T-helper 9 cell (primary cell): ENCODE data around the gene EPSTI1.
"Not testable (repeated sequence)": the region's sequence is repeated elsewhere in the genome, so short reads cannot be mapped to it uniquely, and the experiment has no call there.

Source experiments
- DNase-seq: peaks from one replicate; pipeline ENCODE4 v3.0.0-alpha.2; 2020

The EPSTI1 gene

GRCh38 chr13:43005460-43006236, 13.6 kb upstream of the EPSTI1 start:
- no peak for DNase-seq

DNA sequence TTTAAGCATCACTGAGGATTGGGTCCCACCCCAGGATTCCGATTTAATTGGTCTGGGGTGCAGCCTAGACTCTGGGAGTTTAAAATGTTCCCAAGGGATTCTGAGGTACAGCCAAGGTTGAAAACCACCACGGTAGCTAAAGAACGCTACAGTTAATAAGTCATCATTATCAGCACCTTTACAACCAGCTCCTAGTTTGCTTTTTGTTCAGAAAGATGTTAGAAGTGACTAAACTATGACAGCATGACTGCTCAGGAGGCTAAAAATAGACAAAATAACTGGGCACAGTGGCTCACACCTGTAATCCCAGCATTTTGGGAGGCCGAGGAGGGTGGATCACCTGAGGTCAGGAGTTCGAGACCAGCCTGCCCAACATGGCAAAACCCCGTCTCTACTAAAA, 11.7 kb upstream of the EPSTI1 start:
- DNase-seq = no peak

GRCh38 chr13:43003010-43003409, 11.0 kb upstream of the EPSTI1 start:
- no peak for DNase-seq

DNA sequence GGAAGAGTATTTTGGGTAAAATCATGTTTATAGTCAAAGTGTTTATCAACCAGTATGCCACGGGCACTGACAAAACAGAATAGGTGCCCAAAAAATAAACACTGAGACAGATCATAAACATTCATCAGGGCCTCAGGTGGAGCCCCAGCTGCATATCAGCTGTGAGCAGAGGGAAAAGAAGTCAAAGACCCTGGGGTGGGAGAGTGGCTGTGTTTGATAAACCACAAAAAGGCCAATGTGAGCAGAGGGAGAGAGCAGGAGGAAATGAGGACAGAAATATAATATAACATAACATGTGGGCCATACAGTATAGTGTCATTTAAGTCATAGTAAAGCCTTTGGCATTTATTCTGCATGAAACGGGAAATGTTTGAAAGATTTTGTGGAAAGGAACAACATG, 10.0 kb upstream of the EPSTI1 start:
- no peak for DNase-seq

DNA sequence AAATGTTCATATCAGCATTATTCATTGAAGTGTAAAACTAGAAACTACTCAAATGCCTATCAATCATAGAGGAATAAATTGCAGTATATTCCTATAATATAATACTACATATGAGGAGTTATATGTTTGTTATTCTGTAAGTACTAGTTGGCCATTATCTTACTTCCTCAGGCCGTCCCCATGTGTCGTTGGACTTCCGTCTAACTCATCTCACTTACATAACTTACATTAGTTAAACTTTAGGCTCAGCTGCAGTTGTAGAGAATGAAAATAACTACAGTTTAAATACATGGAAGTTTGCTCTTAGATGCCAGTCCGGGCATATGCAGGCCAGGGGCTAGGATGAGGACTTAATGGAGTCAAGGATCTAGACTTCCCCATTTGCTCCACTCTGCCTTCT, 8.6 kb upstream of the EPSTI1 start:
- no peak for DNase-seq

GRCh38 chr13:42999491-42999890, 7.5 kb upstream of the EPSTI1 start:
- DNase-seq = no peak

- DNase-seq = no peak
These were observed 5.3 kb upstream of the EPSTI1 start for GRCh38 chr13:42997381-42997780.

- no peak for DNase-seq
These were observed 4.5 kb upstream of the EPSTI1 start for GRCh38 chr13:42996584-42996983.

GRCh38 chr13:42994878-42995277, 2.8 kb upstream of the EPSTI1 start:
- DNase-seq = no peak

DNA sequence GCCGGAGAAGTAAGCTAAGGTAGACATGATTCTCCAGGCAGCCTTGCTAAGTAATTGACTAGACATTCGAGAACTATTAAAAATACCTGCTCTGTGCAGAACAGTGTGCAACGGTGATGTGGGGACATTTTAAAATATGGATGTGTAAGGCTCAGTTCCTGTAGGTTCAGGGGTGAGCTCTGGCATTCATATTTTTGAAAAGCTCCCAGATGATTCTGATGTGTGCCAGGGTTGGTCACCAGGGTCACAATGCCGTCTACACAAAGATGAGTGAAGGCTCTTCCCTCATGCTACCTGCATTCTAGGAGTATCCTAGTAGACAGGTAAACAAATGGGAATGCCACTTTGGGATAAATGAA, 702 bp upstream of the EPSTI1 start:
- DNase-seq = no peak

DNA sequence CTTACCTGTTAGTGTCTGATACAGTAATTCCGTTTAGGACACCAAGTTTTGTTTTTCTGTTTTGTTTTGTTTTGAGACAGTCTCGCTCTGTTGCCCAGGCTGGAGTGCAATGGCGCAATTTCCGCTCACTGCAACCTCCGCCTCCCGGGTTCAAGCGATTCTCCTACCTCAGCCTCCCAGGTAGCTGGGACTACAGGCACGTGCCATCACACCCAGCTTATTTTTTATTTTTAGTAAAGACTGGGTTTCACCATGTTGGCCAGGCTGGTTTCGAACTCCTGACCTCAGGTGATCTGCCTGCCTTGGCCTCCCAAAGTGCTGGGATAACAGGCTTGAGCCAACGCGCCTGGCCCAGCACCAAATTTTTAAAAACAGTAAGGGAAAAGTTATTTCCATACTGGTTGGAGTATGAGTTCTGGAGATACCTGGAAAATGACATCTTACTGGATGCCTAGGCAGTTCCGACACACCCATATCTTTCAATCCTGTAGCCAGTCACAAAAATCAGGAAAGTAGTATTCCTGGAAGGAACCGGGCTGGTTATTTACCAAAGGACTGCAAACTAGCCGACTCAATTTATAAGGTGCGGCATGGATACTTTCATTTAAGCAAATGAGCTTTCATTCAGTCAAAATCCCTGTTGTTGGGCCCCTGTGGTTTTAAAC, 676 bp downstream of the EPSTI1 start:
- DNase-seq = not testable (repeated sequence)

DNA sequence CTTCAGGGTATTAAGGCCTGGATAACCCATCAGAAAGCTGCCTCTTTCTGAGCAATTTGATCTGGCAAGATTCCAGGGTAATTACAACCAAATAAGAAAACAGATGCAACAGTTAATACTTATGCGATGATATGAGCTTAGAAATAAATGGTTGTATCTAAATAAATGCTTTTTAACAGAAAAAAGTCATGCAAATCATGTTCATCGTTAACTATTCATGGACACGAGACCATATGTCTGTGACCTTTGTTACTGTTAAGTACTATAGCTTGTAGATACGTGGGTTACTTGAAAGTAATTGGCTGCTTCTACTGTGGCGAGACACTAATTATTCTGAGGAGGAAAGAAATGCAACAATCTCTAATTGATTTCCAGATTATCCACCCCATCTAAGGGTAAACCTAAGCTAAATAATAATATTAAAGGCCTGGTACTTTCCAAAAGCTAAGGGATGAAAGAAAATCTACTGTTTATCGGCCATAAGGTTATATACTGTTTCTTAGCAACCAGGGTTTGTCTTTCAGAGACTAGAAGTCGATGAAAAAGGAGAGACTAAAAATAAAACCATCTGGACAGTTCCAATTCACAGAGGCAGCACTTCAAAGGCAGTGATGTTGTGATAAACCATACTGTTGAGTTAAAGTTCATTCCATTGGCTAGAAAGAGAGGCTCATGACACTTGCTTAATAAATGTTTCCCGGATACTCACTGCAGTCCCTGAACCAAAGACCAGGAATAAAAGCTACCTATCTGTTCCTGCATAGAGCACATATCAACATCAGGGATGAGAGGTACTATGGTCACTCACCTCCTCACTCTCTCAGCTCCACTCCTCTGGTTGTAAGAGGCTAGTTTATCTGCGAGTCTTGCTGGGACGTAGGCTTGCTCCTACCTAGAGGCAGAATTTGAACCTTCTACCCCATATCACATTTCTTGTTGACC, 1.5 kb downstream of the EPSTI1 start:
- DNase-seq = no peak

- no peak for DNase-seq
These were observed 5.9 kb downstream of the EPSTI1 start for GRCh38 chr13:42986176-42986574.

DNA sequence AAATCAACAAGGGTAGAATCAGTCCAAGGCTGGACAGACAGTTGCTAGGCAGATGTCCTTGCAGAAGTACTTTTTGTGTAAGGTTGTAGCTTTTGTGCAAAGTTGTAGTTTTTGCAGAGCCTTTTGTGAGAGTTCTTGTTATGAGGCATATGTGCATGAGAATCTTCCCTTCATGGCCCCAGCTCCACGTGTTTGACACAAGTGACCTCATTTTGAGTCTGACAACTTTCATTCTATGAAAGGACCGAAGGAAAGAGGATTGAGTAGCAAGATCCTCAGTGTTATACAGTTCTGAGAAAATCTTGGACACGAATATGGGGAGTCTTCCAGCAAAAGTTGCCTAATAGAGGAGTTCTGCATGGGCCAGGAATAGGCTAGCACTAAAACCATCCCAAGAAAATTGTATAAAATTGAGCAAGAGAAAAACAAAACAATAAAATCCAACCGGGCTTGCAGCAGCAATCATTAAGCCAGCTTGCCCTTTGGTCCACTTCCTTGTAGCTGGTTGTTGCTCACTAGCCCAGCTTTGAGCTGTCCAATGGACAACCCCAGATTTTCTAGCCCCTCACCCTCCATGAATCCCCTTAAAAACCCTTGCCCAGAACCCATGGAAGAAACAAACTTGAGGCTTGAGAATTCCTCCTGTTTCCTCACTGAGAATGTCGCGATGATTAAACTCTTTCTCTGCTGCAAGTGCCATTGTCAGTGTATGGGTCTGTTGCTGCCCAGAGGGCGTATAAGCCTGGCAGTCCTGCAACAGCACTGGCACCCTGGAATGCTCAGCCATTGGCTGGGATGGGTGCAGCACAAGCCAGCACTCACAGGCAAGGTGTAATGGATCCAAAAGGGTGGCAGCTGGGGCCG, 6.5 kb downstream of the EPSTI1 start:
- no peak for DNase-seq

GRCh38 chr13:42984691-42985090, 7.3 kb downstream of the EPSTI1 start:
- no peak for DNase-seq

DNA sequence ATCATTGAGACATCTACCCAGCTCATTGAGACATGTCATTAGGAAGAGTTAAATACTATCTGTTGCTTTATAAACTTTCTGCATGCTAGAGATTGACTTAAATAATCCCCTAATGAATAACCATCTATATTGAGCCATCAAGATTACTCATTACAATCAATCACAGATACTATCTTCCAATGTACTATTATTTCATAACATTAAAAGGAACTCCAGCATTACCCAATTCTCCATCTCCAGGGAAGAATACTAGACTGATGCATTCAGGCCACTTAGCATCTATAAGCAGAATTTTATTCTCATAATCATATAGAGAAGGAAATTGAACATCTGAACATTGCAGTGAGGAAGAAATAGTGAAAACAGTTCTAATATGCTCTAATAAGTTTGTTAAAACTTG, 8.0 kb downstream of the EPSTI1 start:
- no peak for DNase-seq

DNA sequence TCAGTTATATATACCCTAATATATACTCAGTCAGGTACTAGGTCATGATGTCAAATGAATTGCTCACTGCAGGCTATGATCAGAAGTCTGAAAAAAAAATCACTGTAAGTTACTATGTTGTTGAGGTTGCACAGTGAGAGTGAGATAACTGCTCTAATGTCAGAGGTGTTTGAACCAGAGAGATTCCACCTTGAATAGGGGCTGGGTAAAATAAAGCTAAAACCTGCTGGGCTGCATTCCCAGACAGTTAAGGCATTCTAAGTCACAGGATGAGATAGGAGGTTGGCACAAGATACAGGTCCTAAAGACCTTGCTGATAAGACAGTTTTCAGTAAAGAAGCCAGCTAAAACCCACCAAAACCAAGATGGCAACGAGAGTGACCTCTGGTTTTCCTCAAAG, 10.2 kb downstream of the EPSTI1 start:
- no peak for DNase-seq

GRCh38 chr13:42981317-42981716, 10.7 kb downstream of the EPSTI1 start:
- no peak for DNase-seq

- DNase-seq = no peak
These were observed 14.8 kb downstream of the EPSTI1 start for GRCh38 chr13:42977219-42977659.

- DNase-seq = no peak
These were observed 16.0 kb downstream of the EPSTI1 start for GRCh38 chr13:42976066-42976465.

DNA sequence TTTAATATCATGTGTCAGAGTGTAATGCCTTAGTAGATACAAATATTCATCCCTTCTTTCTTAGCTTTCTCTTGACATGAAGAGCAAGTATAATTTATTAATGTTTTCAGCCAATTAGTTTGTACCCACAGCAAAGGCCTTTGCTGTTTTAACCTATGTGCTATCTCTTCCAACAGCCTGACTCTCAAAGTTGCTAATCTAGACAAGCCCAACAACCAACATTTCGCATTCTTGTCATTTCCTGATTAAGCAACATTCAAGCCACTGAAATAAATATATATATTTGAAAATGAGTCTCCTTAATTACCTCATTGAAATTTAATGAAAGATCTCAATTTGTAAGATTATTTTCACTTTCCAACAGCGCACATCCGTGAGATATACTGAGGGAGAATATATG, 18.5 kb downstream of the EPSTI1 start:
- no peak for DNase-seq

- DNase-seq = no peak
These were observed 20.2 kb downstream of the EPSTI1 start for GRCh38 chr13:42971691-42972347.
